Measurements from ENCODE around the gene AMBRA1. TPM values are rescaled to one million over a fixed set of nuclear protein-coding genes. Genes with fewer than 3 reads are reported as not detected.

The AMBRA1 gene
- total RNA-seq, 1 donor from 2014 or later: 29.4 TPM

DNA sequence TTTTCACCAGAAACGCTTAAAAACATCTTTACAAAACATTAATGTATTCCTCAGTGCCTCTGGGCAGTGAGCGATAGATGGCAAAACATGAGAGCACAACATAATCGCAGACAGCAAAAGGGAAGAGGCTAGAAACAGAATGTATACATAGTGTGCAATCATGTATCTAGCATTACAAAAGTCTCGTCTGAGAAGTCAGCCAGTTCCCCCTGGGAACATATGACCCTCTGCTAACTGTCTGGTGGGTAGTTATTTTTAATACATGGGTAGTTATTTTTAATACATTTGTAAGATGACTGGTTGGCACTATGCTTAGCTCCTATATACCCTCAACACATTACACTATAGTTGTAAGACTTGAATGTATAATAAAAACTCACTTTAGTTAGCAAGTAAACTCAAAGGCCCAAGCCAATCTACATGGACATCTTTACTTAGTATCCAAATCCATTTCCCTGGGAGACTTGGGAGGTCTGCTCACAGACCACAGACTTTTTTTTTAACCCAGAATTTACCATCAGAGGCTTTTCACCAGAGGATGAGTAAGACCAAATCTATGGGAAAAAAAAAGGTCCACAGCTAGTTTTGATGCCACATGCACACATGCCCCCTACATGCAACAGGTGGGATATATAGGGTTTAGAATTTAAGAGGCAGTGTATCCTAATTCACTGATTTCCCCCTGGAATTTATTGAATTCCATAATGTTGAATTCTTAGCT is 71.7 kb downstream of the AMBRA1 start:
- Histone ChIP-seq H2AFZ (ENCODE audit: low read depth, low read length) (no peak overlapping the region), H3K4me1 (ENCODE audit: insufficient read depth, low read length) (peaks cover 19% of the 10 kb centered on the region), H3K79me2 (ENCODE audit: insufficient read depth, low read length) (peaks cover 74% of the 10 kb centered on the region), H3K27me3 (ENCODE audit: insufficient read depth, low read length) (no peaks in the 10 kb centered on the region), H3K9me3 (ENCODE audit: insufficient read depth, low read depth, low read length) (no peaks in the 10 kb centered on the region), H3K4me2 (ENCODE audit: low read length) (no peak overlapping the region), H3K4me3 (ENCODE audit: insufficient read depth, low read depth, low read length) (no peak overlapping the region), H3K27ac (ENCODE audit: low read depth, low read length) (no peak overlapping the region), H3K36me3 (ENCODE audit: insufficient read depth, low read length) (no peaks in the 10 kb centered on the region), H4K20me1 (ENCODE audit: insufficient read depth, low read length) (peaks cover 55% of the 10 kb centered on the region), H3K9ac (ENCODE audit: low read length) (no peak overlapping the region)
- Mint-ChIP-seq H3K36me3 (ENCODE audit: low read depth, unreplicated experiment) (no peaks in the 10 kb centered on the region), H3K27me3 (ENCODE audit: low read depth, unreplicated experiment) (no peaks in the 10 kb centered on the region), H3K9me3 (ENCODE audit: unreplicated experiment) (no peaks in the 10 kb centered on the region), H3K4me1 (ENCODE audit: low read depth, unreplicated experiment) (peaks cover 31% of the 10 kb centered on the region), H3K27ac (ENCODE audit: unreplicated experiment) (peak overlapping the region; percentile 86), H3K4me3 (ENCODE audit: unreplicated experiment) (peak overlapping the region; percentile 30)
- TF ChIP-seq, protein P1, sequence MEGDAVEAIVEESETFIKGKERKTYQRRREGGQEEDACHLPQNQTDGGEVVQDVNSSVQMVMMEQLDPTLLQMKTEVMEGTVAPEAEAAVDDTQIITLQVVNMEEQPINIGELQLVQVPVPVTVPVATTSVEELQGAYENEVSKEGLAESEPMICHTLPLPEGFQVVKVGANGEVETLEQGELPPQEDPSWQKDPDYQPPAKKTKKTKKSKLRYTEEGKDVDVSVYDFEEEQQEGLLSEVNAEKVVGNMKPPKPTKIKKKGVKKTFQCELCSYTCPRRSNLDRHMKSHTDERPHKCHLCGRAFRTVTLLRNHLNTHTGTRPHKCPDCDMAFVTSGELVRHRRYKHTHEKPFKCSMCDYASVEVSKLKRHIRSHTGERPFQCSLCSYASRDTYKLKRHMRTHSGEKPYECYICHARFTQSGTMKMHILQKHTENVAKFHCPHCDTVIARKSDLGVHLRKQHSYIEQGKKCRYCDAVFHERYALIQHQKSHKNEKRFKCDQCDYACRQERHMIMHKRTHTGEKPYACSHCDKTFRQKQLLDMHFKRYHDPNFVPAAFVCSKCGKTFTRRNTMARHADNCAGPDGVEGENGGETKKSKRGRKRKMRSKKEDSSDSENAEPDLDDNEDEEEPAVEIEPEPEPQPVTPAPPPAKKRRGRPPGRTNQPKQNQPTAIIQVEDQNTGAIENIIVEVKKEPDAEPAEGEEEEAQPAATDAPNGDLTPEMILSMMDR (IDR thresholded peaks at IDR 0.05; ENCODE audit: insufficient read depth, low read depth, low read length): peak; percentile 49
- no peak for TF ChIP-seq EZH2 (IDR thresholded peaks at IDR 0.05; ENCODE audit: insufficient read depth, low read length)
- FAIRE-seq (peak; percentile 34), DNase-seq (ENCODE audit: low read depth) (peak; percentile 74)

DNA sequence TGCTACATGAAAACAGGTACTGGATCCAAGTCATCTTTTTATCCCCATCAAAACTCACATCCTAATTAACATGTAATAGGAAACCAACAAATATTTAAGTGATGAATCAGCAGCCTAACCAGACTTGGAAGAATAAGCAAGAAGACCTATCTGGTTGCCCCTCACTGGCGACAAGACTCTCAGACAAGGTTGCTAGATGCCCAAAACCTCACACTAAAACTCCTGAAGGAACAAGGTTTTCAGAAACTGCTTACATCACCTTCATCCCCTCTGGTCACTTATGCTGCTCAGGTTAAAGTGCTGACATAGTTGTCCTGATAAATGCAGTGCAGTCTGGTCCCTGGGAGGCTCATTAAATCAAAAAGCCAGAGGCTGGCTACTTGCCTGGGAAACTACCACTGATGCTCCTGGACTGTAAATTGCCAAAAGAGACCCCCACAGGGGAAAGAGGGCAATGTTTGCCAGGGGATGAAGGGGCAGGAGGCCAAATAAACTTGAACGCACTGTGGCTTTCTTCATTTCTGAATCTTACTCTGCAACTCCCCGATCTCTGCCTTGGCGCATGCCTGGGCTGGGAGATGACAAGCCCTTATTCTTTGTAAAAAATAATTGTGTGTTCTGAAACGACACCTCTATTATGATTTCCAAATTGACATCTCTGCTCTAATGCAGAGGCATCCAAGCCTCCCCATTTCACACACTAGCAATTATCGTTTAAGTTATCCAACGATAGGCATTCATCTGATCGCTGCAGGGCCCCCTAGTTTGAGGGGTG is 72.7 kb downstream of the AMBRA1 start:
- no peaks in the 10 kb centered on the region for H3K27me3 Mint-ChIP-seq (ENCODE audit: low read depth, unreplicated experiment)
- peaks cover 31% of the 10 kb centered on the region for H3K4me1 Mint-ChIP-seq (ENCODE audit: low read depth, unreplicated experiment)
- Histone ChIP-seq H3K4me2 (ENCODE audit: low read length) (peak overlapping the region; percentile 62), H3K27ac (ENCODE audit: low read depth, low read length) (peak overlapping the region; percentile 25), H4K20me1 (ENCODE audit: insufficient read depth, low read length) (peaks cover 52% of the 10 kb centered on the region), H3K79me2 (ENCODE audit: insufficient read depth, low read length) (peaks cover 71% of the 10 kb centered on the region), H3K9me3 (ENCODE audit: insufficient read depth, low read depth, low read length) (no peaks in the 10 kb centered on the region), H3K27me3 (ENCODE audit: insufficient read depth, low read length) (no peaks in the 10 kb centered on the region), H3K4me3 (ENCODE audit: insufficient read depth, low read depth, low read length) (peak overlapping the region; percentile 2), H3K36me3 (ENCODE audit: insufficient read depth, low read length) (no peaks in the 10 kb centered on the region), H3K9ac (ENCODE audit: low read length) (no peak overlapping the region), H3K4me1 (ENCODE audit: insufficient read depth, low read length) (peaks cover 19% of the 10 kb centered on the region), H2AFZ (ENCODE audit: low read depth, low read length) (no peak overlapping the region)
- no peaks in the 10 kb centered on the region for H3K9me3 Mint-ChIP-seq (ENCODE audit: unreplicated experiment)
- TF ChIP-seq EZH2 (IDR thresholded peaks at IDR 0.05; ENCODE audit: insufficient read depth, low read length): no peak
- TF ChIP-seq, protein P1 (IDR thresholded peaks at IDR 0.05; ENCODE audit: insufficient read depth, low read depth, low read length): no peak
- H3K27ac Mint-ChIP-seq (ENCODE audit: unreplicated experiment): peak overlapping the region; percentile 86
- no peaks in the 10 kb centered on the region for H3K36me3 Mint-ChIP-seq (ENCODE audit: low read depth, unreplicated experiment)
- DNase-seq (ENCODE audit: low read depth) (peak; percentile 84), FAIRE-seq (no peak)
- H3K4me3 Mint-ChIP-seq (ENCODE audit: unreplicated experiment): peak overlapping the region; percentile 50
